HEK293T (cell line): ENCODE data around the gene SSRP1.

Source experiments
- BHLHE40 ChIP-seq: fragments of 450-650 bp; IDR thresholded peaks from 2 replicates; pipeline ENCODE4 v1.6.1; 2016; ENCODE audit warnings: mild to moderate bottlenecking, moderate library complexity, borderline replicate concordance
- CTBP1 ChIP-seq: fragments of 450-650 bp; IDR thresholded peaks from 2 replicates; pipeline ENCODE4 v1.6.1; 2016; ENCODE audit warnings: borderline replicate concordance
- ELF4 ChIP-seq: fragments of 450-650 bp; IDR thresholded peaks from 2 replicates; pipeline ENCODE4 v1.6.1; 2017; ENCODE audit warnings: antibody characterized with exemption
- FOXA1 ChIP-seq: fragments of 450-650 bp; IDR thresholded peaks from 2 replicates; pipeline ENCODE4 v1.6.1; 2016; ENCODE audit warnings: mild to moderate bottlenecking
- FOXK2 ChIP-seq: fragments of 450-650 bp; IDR thresholded peaks from 2 replicates; pipeline ENCODE4 v1.6.1; 2016; ENCODE audit warnings: mild to moderate bottlenecking
- FOXM1 ChIP-seq: fragments of 450-650 bp; IDR thresholded peaks from 2 replicates; pipeline ENCODE4 v1.6.1; 2017; ENCODE audit warnings: mild to moderate bottlenecking, borderline replicate concordance
- HDGF ChIP-seq: fragments of 450-650 bp; IDR thresholded peaks from 2 replicates; pipeline ENCODE4 v1.6.1; 2017; ENCODE audit warnings: antibody characterized with exemption, borderline replicate concordance
- L3MBTL2 ChIP-seq: fragments of 450-650 bp; conservative IDR thresholded peaks from 2 replicates; pipeline ENCODE4 v1.6.1; 2016; ENCODE audit warnings: mild to moderate bottlenecking
- LEF1 ChIP-seq: fragments of 450-650 bp; IDR thresholded peaks from 2 replicates; pipeline ENCODE4 v1.6.1; 2017; ENCODE audit warnings: mild to moderate bottlenecking, borderline replicate concordance
- SP1 ChIP-seq: fragments of 450-650 bp; IDR thresholded peaks from 2 replicates; pipeline ENCODE4 v1.6.1; 2017
- SUZ12 ChIP-seq: fragments of 450-650 bp; IDR thresholded peaks from 2 replicates; pipeline ENCODE4 v1.6.1; 2016; ENCODE audit warnings: mild to moderate bottlenecking
- TARDBP ChIP-seq: fragments of 450-650 bp; IDR thresholded peaks from 2 replicates; pipeline ENCODE4 v1.6.1; 2016
- ZNF384 ChIP-seq: fragments of 450-650 bp; IDR thresholded peaks from 2 replicates; pipeline ENCODE4 v1.6.1; 2016
- TF ChIP-seq, protein P1 (sequence below): fragments of 450-650 bp; IDR thresholded peaks from 2 replicates; pipeline ENCODE4 v1.6.1; 2016

DNA sequence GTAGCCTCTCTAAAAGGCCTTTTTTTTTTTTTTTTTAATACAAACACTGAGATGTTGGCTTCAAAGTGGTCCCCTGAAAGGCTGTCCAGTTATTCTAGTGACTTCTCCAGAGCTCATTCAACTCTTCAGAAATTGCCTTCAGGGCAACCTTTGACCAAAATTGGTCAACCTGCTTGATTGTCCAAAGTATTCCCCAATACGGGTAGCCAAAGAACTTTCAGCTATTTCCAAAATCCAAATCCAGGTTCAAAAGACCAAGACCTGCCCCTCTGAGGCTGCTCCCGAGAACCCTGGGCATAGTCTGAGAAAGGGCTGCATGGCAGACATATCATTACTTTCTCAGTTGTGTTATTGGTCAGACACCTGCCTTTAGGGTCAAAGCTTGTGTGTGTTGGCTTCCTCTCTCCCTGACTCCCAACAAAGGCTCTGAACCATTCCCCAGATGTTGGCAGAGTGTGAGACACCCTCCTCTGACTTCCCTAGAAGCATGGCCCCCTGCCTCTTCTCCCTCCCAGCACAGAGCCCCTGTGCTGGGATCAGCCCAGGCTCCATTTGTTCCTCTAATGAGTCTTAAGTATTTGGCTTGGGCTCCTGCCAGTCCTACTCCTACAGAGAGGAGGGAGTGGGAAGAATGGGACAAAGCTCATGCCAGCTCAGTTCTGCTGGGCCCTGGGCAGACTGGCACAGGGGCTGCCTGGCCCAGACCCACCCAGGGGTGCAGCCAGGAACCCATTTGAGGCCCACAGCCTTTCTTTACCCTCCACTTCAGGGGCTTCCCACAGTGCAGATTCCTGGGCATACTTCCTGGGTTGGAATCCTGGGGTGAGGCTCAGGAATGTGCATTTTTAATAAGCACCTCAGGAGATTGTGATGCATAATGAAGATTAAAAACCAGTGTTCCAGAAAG, 41.2 kb downstream of the SSRP1 start:
- TF ChIP-seq, protein P1, sequence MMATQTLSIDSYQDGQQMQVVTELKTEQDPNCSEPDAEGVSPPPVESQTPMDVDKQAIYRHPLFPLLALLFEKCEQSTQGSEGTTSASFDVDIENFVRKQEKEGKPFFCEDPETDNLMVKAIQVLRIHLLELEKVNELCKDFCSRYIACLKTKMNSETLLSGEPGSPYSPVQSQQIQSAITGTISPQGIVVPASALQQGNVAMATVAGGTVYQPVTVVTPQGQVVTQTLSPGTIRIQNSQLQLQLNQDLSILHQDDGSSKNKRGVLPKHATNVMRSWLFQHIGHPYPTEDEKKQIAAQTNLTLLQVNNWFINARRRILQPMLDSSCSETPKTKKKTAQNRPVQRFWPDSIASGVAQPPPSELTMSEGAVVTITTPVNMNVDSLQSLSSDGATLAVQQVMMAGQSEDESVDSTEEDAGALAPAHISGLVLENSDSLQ = no peak
- TF ChIP-seq BHLHE40 (no peak), FOXA1 (no peak), SP1 (no peak), ELF4 (no peak), HDGF (no peak), SUZ12 (no peak), FOXK2 (no peak), FOXM1 (no peak), LEF1 (no peak), ZNF384 (no peak), TARDBP (no peak), CTBP1 (no peak), L3MBTL2 (no peak)
